ENCODE results near the gene USO1. TPM values are rescaled to one million over a fixed set of nuclear protein-coding genes. Genes with fewer than 3 reads are reported as not detected.
A peak's percentile ranks its signal among the peaks of the same experiment; 100 is the strongest.

Gene USO1
- total and polyA plus RNA-seq, 2 of the 13 experiments (the other 11 are each of a cell fraction or from before 2014, with no cell fraction given), result 52.2 to 87.7 TPM

DNA sequence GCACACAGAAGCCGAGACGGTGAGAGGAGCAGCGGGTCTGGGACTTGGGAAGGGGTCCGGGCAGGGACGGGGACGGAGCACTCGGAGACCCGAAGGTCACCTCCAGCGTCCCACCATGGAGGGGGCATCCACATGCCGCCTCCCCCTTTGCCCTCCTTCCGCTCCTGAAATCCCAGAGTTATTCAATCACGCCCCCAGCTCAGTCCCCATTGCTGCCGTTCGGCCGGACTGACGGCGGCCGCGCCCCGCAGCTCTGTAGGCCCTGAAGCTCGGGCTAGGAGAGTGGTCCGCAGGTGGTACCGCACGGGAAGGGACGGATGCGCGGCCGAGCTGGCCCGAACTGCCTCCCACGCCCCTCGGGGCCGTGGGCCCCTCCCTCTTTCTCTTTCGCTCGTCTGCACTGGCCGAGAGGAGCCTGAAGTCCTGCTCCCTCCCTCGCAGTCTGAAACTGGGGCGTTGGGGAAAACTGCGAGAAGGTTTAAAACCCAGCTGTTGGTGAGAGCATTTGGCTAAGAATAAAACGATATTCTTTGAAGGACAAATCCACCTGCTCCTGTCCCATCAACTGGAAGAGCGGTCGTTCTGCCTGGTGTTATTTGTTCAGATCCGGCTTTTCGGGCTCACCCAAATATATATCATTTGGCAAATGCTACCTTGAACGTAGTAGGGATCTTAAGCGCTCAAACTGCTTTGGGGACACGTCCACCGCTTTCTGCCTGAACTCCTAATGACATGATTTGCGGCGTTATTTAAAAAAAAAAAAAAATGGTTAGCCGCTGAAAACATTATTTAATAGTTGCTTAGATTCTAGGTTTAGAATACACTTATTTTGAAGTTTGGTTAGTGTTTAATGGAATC lies 719 bp downstream of the USO1 start (continued):
- TF ChIP-seq ZNF646 (CRISPR knock-in tag; IDR thresholded peaks at IDR 0.05) (no peak), RFXAP (CRISPR knock-in tag; IDR thresholded peaks at IDR 0.05; ENCODE audit: borderline replicate concordance) (no peak), ZNF564 (CRISPR knock-in tag; IDR thresholded peaks at IDR 0.05) (peak; percentile 54), ELF4 (CRISPR knock-in tag; IDR thresholded peaks at IDR 0.05; ENCODE audit: borderline replicate concordance) (no peak), SUZ12 (IDR thresholded peaks at IDR 0.05; ENCODE audit: low read depth, low read length) (no peak), ZNF737 (CRISPR knock-in tag; IDR thresholded peaks at IDR 0.05; ENCODE audit: borderline replicate concordance) (no peak), POGZ (CRISPR knock-in tag; IDR thresholded peaks at IDR 0.05) (0 out of 2 replicates have a peak, but pooled peaks have one; percentile 17), U2AF1 (optimal IDR thresholded peaks at IDR 0.05; ENCODE audit: low read depth, low read length) (peak; percentile 22), TBX2 (CRISPR knock-in tag; IDR thresholded peaks at IDR 0.05; ENCODE audit: borderline replicate concordance) (no peak), CERS6 (CRISPR knock-in tag; IDR thresholded peaks at IDR 0.05) (no peak), ZBTB7B (CRISPR knock-in tag; IDR thresholded peaks at IDR 0.05) (peak; percentile 77; the same call in 1 of the 2 replicates), CCAR2 (optimal IDR thresholded peaks at IDR 0.05; ENCODE audit: low read depth, low read length) (no peak), ZNF761 (CRISPR knock-in tag; conservative IDR thresholded peaks at IDR 0.05) (no peak), MXD4 (CRISPR knock-in tag; IDR thresholded peaks at IDR 0.05) (no peak; the same call in 1 of the 2 replicates)
- TF ChIP-seq, protein P1, sequence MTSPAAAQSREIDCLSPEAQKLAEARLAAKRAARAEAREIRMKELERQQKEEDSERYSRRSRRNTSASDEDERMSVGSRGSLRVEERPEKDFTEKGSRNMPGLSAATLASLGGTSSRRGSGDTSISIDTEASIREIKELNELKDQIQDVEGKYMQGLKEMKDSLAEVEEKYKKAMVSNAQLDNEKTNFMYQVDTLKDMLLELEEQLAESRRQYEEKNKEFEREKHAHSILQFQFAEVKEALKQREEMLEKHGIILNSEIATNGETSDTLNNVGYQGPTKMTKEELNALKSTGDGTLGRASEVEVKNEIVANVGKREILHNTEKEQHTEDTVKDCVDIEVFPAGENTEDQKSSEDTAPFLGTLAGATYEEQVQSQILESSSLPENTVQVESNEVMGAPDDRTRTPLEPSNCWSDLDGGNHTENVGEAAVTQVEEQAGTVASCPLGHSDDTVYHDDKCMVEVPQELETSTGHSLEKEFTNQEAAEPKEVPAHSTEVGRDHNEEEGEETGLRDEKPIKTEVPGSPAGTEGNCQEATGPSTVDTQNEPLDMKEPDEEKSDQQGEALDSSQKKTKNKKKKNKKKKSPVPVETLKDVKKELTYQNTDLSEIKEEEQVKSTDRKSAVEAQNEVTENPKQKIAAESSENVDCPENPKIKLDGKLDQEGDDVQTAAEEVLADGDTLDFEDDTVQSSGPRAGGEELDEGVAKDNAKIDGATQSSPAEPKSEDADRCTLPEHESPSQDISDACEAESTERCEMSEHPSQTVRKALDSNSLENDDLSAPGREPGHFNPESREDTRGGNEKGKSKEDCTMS (CRISPR knock-in tag; conservative IDR thresholded peaks at IDR 0.05), result no peak
- TF ChIP-seq, protein P2, sequence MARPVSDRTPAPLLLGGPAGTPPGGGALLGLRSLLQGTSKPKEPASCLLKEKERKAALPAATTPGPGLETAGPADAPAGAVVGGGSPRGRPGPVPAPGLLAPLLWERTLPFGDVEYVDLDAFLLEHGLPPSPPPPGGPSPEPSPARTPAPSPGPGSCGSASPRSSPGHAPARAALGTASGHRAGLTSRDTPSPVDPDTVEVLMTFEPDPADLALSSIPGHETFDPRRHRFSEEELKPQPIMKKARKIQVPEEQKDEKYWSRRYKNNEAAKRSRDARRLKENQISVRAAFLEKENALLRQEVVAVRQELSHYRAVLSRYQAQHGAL (CRISPR knock-in tag; IDR thresholded peaks at IDR 0.05; ENCODE audit: not compliant biosample characterization), result no peak
- TF ChIP-seq, protein P3, sequence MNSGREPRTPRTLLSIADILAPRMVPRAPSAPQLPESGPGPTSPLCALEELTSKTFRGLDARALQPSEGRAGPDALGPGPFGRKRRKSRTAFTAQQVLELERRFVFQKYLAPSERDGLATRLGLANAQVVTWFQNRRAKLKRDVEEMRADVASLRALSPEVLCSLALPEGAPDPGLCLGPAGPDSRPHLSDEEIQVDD (CRISPR knock-in tag; IDR thresholded peaks at IDR 0.05; ENCODE audit: borderline replicate concordance), result no peak; the same call in 1 of the 2 replicates
